ENCODE data around the gene ZBED3. TPM values are rescaled to one million over a fixed set of nuclear protein-coding genes. Genes with fewer than 3 reads are reported as not detected.
A peak's percentile ranks its signal among the peaks of the same experiment; 100 is the strongest.

Gene ZBED3, protein sequence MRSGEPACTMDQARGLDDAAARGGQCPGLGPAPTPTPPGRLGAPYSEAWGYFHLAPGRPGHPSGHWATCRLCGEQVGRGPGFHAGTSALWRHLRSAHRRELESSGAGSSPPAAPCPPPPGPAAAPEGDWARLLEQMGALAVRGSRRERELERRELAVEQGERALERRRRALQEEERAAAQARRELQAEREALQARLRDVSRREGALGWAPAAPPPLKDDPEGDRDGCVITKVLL
- total RNA-seq, result 1 to 10 TPM in 3 of 4 donors, under 1 TPM in 1; 0.83 to 3.7 (median 2.8) TPM

- 0% methylated on average over 12 of the region's 63 CpGs for WGBS
- TF ChIP-seq POLR2AphosphoS5 (IDR thresholded peaks at IDR 0.05) (peak in 1 of 3 donors; percentile 64), POLR2A (IDR thresholded peaks at IDR 0.05) (peak in 1 of 2 donors; percentile 11), CTCF (IDR thresholded peaks at IDR 0.05) (no peak)
- H3K4me1 ChIP-seq, result peaks cover 15% of the 10 kb centered on the region
Measured at GRCh38 chr5:77086689-77087483, at the start of gene ZBED3. Gene ZBED3 (minus strand): TSS chr5:77087285. CDS start chr5:77077878, 9,407 bp downstream.

GRCh38 chr5:77133061-77133758 lies 46.1 kb upstream of the ZBED3 start:
- no peaks in the 10 kb centered on the region for H3K27me3 ChIP-seq
- 32% methylated on average over 1 of the region's 1 CpG for WGBS
- H3K27ac ChIP-seq, result peak overlapping the region; percentile 66
- H3K9me3 ChIP-seq, result no peaks in the 10 kb centered on the region
- H3K4me3 ChIP-seq, result no peak overlapping the region
- H3K36me3 ChIP-seq, result no peaks in the 10 kb centered on the region
- peaks cover 20% of the 10 kb centered on the region for H3K4me1 ChIP-seq
- peak; percentile 85 to 89 for DNase-seq (ENCODE audit: low spot score in 2 of 2)
- TF ChIP-seq CTCF (IDR thresholded peaks at IDR 0.05) (no peak), EP300 (IDR thresholded peaks at IDR 0.05) (no peak), POLR2AphosphoS5 (IDR thresholded peaks at IDR 0.05) (peak in 2 of 3 donors; percentile 48 to 72), POLR2A (IDR thresholded peaks at IDR 0.05) (no peak)

More at GRCh38 chr5:77086689-77087483, at the start of gene ZBED3:
- H3K36me3 ChIP-seq, result no peaks in the 10 kb centered on the region
- H3K9me3 ChIP-seq, result no peaks in the 10 kb centered on the region
- H3K27me3 ChIP-seq, result no peaks in the 10 kb centered on the region
- H3K27ac ChIP-seq, result peak within 1 kb of the TSS; percentile 91
- DNase-seq (ENCODE audit: low spot score in 2 of 2), result peak; percentile 83 to 89
- peak within 1 kb of the TSS; percentile 70 for H3K4me3 ChIP-seq

DNA sequence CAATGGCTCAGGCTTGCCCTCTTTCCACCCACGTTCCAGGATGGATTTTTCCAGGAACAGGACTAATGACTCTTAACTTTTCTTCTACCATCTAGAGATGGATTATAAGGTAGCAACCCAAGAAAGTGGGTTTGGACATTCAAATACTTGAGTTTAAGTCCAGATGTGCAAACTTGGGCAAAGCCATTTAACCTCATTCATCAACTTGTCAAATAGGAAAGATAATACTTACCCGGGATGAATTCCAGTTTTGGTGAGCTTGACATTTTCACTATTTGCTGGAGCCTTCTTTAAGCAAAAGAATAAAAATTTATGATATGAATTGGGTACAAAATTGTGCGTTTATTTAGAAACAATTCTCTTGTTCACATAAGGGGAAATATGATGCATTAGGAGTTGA lies 44.3 kb upstream of the ZBED3 start:
- no peak for DNase-seq (ENCODE audit: low spot score in 2 of 2)
- H3K4me3 ChIP-seq, result no peak overlapping the region
- H3K4me1 ChIP-seq, result peaks cover 20% of the 10 kb centered on the region
- H3K27ac ChIP-seq, result no peak overlapping the region
- WGBS, result 88% methylated on average over 3 of the region's 3 CpGs
- no peaks in the 10 kb centered on the region for H3K36me3 ChIP-seq
- H3K9me3 ChIP-seq, result no peaks in the 10 kb centered on the region
- TF ChIP-seq EP300 (IDR thresholded peaks at IDR 0.05) (no peak), POLR2AphosphoS5 (IDR thresholded peaks at IDR 0.05) (no peak), POLR2A (IDR thresholded peaks at IDR 0.05) (no peak), CTCF (IDR thresholded peaks at IDR 0.05) (no peak)
- H3K27me3 ChIP-seq, result no peaks in the 10 kb centered on the region

DNA sequence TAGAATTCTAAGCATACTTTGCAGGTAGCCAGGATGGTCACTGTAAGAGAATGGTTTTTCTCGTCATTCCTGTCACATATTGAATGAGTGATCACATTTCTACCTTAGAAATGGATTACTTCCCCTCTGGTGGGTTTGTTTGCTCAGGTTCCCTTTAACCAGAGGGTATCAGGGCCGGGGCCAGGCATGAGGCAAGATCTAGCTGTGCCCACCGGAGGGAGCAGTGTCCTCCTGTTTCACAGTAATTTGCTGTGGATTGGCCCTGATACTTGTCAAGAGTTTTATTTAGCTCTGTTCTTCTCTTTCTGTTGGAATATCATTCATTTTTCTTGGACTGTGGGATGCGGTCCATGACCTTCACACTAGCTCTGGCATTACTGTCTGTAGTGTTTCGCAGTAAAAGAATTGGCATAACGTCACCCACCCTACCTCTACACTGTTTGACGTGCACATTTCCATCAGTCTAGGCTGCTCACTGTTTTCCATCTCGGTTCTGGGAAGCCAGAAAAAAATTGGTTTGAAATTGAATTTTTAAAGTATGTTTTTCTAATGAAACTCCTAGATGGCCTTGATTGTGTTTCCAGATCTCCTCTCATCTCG lies 42.4 kb upstream of the ZBED3 start:
- Histone ChIP-seq H3K27ac (no peak overlapping the region), H3K4me3 (no peak overlapping the region), H3K4me1 (peaks cover 20% of the 10 kb centered on the region), H3K9me3 (no peaks in the 10 kb centered on the region), H3K36me3 (no peaks in the 10 kb centered on the region), H3K27me3 (no peaks in the 10 kb centered on the region)
- 79% methylated on average over 9 of the region's 9 CpGs for WGBS
- DNase-seq (ENCODE audit: low spot score in 2 of 2), result no peak
- no peak for TF ChIP-seq POLR2AphosphoS5 (IDR thresholded peaks at IDR 0.05)
- TF ChIP-seq CTCF (IDR thresholded peaks at IDR 0.05), result no peak
- no peak for TF ChIP-seq POLR2A (IDR thresholded peaks at IDR 0.05)
- TF ChIP-seq EP300 (IDR thresholded peaks at IDR 0.05), result no peak
